MG63 (cell line): ENCODE results near the gene ATP2B2. TPM values are rescaled to one million over a fixed set of nuclear protein-coding genes. Genes with fewer than 3 reads are reported as not detected.

Experiments used
- DNase-seq: peaks from one replicate; pipeline ENCODE4 v3.0.0-alpha.2; 2020
- H3K27me3 ChIP-seq: fragments of 250-450 bp; sonication (Bioruptor Pico); 2 replicates; pipeline ENCODE4 v1.5.1; 2020; ENCODE audit warnings: mild to moderate bottlenecking, moderate library complexity
- H3K36me3 ChIP-seq: fragments of 250-450 bp; sonication (Bioruptor Pico); 2 replicates; pipeline ENCODE4 v1.5.1; 2020; ENCODE audit warnings: mild to moderate bottlenecking, moderate library complexity
- H3K4me3 ChIP-seq: fragments of 250-450 bp; sonication (Bioruptor Pico); 2 replicates; pipeline ENCODE4 v1.5.1; 2020; ENCODE audit warnings: mild to moderate bottlenecking, moderate library complexity
- H3K9me3 ChIP-seq: fragments of 250-450 bp; sonication (Bioruptor Pico); 2 replicates; pipeline ENCODE4 v1.5.1; 2020; ENCODE audit warnings: mild to moderate bottlenecking, moderate library complexity
- total RNA-seq: library from RNA; depleted of rRNA; stranded (reverse); fragments of >200 nt; shearing (Covaris generic); gene quantifications from 2 replicates; pipeline ENCODE4 v1.2.3, GENCODE V29; 2014; ENCODE audit warnings: low replicate concordance

Gene ATP2B2
- total RNA-seq, 1 experiment from 2014 or later, result 0.03 TPM

GRCh38 chr3:10397879-10398278 is 107.5 kb downstream of the ATP2B2 start:
- Histone ChIP-seq H3K36me3 (no peaks in the 10 kb centered on the region), H3K27me3 (no peaks in the 10 kb centered on the region), H3K4me3 (no peak overlapping the region), H3K9me3 (no peaks in the 10 kb centered on the region)
- peak; percentile 66 for DNase-seq

- Histone ChIP-seq H3K27me3 (no peaks in the 10 kb centered on the region), H3K9me3 (no peaks in the 10 kb centered on the region)
- DNase-seq, result no peak
Observed at GRCh38 chr3:10396931-10397330, 108.5 kb downstream of the ATP2B2 start.

GRCh38 chr3:10396083-10396482 is 109.3 kb downstream of the ATP2B2 start:
- no peaks in the 10 kb centered on the region for H3K9me3 ChIP-seq

More at GRCh38 chr3:10396931-10397330, 108.5 kb downstream of the ATP2B2 start:
- H3K4me3 ChIP-seq, result no peak overlapping the region
- H3K36me3 ChIP-seq, result no peaks in the 10 kb centered on the region

GRCh38 chr3:10395671-10396070 is 109.7 kb downstream of the ATP2B2 start:
- no peak for DNase-seq
- no peak overlapping the region for H3K4me3 ChIP-seq
- H3K9me3 ChIP-seq, result no peaks in the 10 kb centered on the region
- H3K27me3 ChIP-seq, result no peaks in the 10 kb centered on the region
- no peaks in the 10 kb centered on the region for H3K36me3 ChIP-seq

More at GRCh38 chr3:10396083-10396482, 109.3 kb downstream of the ATP2B2 start:
- no peaks in the 10 kb centered on the region for H3K36me3 ChIP-seq
- DNase-seq, result no peak
- no peak overlapping the region for H3K4me3 ChIP-seq
- no peaks in the 10 kb centered on the region for H3K27me3 ChIP-seq

GRCh38 chr3:10395196-10395595 is 110.2 kb downstream of the ATP2B2 start:
- Histone ChIP-seq H3K36me3 (no peaks in the 10 kb centered on the region), H3K27me3 (no peaks in the 10 kb centered on the region), H3K9me3 (no peaks in the 10 kb centered on the region), H3K4me3 (no peak overlapping the region)
- DNase-seq, result no peak

- no peaks in the 10 kb centered on the region for H3K36me3 ChIP-seq
- no peak overlapping the region for H3K4me3 ChIP-seq
- no peak for DNase-seq
- no peaks in the 10 kb centered on the region for H3K9me3 ChIP-seq
- H3K27me3 ChIP-seq, result no peaks in the 10 kb centered on the region
Observed at GRCh38 chr3:10394491-10395025, 110.8 kb downstream of the ATP2B2 start.

- no peak for DNase-seq
- no peaks in the 10 kb centered on the region for H3K27me3 ChIP-seq
- no peaks in the 10 kb centered on the region for H3K9me3 ChIP-seq
- H3K36me3 ChIP-seq, result no peaks in the 10 kb centered on the region
- no peak overlapping the region for H3K4me3 ChIP-seq
Observed at GRCh38 chr3:10393514-10393913, 111.9 kb downstream of the ATP2B2 start.

- no peaks in the 10 kb centered on the region for H3K36me3 ChIP-seq
- no peak for DNase-seq
- no peaks in the 10 kb centered on the region for H3K9me3 ChIP-seq
- H3K4me3 ChIP-seq, result no peak overlapping the region
- H3K27me3 ChIP-seq, result no peaks in the 10 kb centered on the region
Observed at GRCh38 chr3:10392906-10393461, 112.4 kb downstream of the ATP2B2 start.

GRCh38 chr3:10392244-10392643 is 113.1 kb downstream of the ATP2B2 start:
- H3K9me3 ChIP-seq, result no peaks in the 10 kb centered on the region
- no peak for DNase-seq
- no peaks in the 10 kb centered on the region for H3K36me3 ChIP-seq
- H3K4me3 ChIP-seq, result no peak overlapping the region
- no peaks in the 10 kb centered on the region for H3K27me3 ChIP-seq

- Histone ChIP-seq H3K36me3 (no peaks in the 10 kb centered on the region), H3K27me3 (no peaks in the 10 kb centered on the region), H3K4me3 (no peak overlapping the region), H3K9me3 (no peaks in the 10 kb centered on the region)
- DNase-seq, result no peak
Observed at GRCh38 chr3:10391391-10391790, 114.0 kb downstream of the ATP2B2 start.

- Histone ChIP-seq H3K4me3 (no peak overlapping the region), H3K27me3 (no peaks in the 10 kb centered on the region), H3K9me3 (no peaks in the 10 kb centered on the region), H3K36me3 (no peaks in the 10 kb centered on the region)
- no peak for DNase-seq
Observed at GRCh38 chr3:10390641-10391373, 114.6 kb downstream of the ATP2B2 start.

- DNase-seq, result no peak
- Histone ChIP-seq H3K4me3 (no peak overlapping the region), H3K9me3 (no peaks in the 10 kb centered on the region), H3K27me3 (no peaks in the 10 kb centered on the region), H3K36me3 (no peaks in the 10 kb centered on the region)
Observed at GRCh38 chr3:10389995-10390394, 115.4 kb downstream of the ATP2B2 start.

GRCh38 chr3:10389339-10389738 is 116.0 kb downstream of the ATP2B2 start:
- no peak for DNase-seq
- H3K9me3 ChIP-seq, result no peaks in the 10 kb centered on the region
- no peak overlapping the region for H3K4me3 ChIP-seq
- no peaks in the 10 kb centered on the region for H3K36me3 ChIP-seq
- H3K27me3 ChIP-seq, result no peaks in the 10 kb centered on the region

GRCh38 chr3:10387881-10388609 is 117.3 kb downstream of the ATP2B2 start:
- H3K4me3 ChIP-seq, result no peak overlapping the region
- no peaks in the 10 kb centered on the region for H3K9me3 ChIP-seq
- DNase-seq, result no peak
- H3K36me3 ChIP-seq, result no peaks in the 10 kb centered on the region
- no peaks in the 10 kb centered on the region for H3K27me3 ChIP-seq

- no peaks in the 10 kb centered on the region for H3K36me3 ChIP-seq
Observed at GRCh38 chr3:10386121-10386520, 119.3 kb downstream of the ATP2B2 start.

GRCh38 chr3:10384541-10385360 is 120.6 kb downstream of the ATP2B2 start:
- Histone ChIP-seq H3K9me3 (no peaks in the 10 kb centered on the region), H3K4me3 (no peak overlapping the region), H3K36me3 (no peaks in the 10 kb centered on the region), H3K27me3 (no peaks in the 10 kb centered on the region)
- DNase-seq, result no peak

More at GRCh38 chr3:10386121-10386520, 119.3 kb downstream of the ATP2B2 start:
- Histone ChIP-seq H3K27me3 (no peaks in the 10 kb centered on the region), H3K4me3 (no peak overlapping the region), H3K9me3 (no peaks in the 10 kb centered on the region)
- DNase-seq, result no peak

GRCh38 chr3:10383850-10384248 is 121.5 kb downstream of the ATP2B2 start:
- no peaks in the 10 kb centered on the region for H3K9me3 ChIP-seq
- H3K27me3 ChIP-seq, result no peaks in the 10 kb centered on the region
- no peak for DNase-seq
- H3K4me3 ChIP-seq, result no peak overlapping the region
- H3K36me3 ChIP-seq, result no peaks in the 10 kb centered on the region
